Measurements from ENCODE around the gene BAAT. TPM values are rescaled to one million over a fixed set of nuclear protein-coding genes. Genes with fewer than 3 reads are reported as not detected.
"Not testable (repeated sequence)": the region's sequence is repeated elsewhere in the genome, so short reads cannot be mapped to it uniquely, and the experiment has no call there.

BAAT gene
- polyA plus RNA-seq (2012; ENCODE audit: low read depth, missing spikeins) = 0.05 TPM

DNA sequence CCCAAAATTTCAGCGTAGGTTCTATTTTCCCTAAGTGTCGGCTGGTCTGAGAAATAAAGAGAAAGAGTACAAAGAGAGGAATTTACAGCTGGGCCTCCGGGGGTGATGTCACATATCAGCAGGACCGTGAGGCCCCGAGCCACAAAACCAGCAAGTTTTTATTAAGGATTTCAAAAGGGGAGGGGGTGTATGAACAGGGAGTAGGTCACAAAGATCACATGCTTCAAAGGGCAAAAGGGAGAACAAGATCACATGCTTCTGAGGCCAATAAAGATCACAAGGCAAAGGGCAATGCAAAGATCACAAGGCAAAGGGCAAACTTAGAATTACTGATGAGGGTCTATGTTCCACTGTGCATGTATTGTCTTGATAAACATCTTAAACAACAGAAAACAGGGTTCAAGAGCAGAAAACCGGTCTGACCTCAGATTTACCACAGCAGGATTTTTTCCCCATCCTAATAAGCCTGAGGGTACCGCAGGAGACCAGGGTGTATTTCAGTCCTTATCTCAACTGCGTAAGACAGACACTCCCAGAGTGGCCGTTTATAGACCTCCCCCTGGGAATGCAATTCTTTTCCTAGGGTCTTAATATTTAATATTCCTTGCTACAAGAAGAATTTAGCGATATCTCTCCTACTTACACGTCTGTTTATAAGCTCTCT, at the start of gene BAAT:
Gene BAAT, minus strand, starts transcription at position 134 of the 664 bp plus-strand sequence. CDS start 13,602 bp downstream, outside the sequence.
- FAIRE-seq; DNase-seq (ENCODE audit: insufficient read length, low spot score): not testable (repeated sequence)

DNA sequence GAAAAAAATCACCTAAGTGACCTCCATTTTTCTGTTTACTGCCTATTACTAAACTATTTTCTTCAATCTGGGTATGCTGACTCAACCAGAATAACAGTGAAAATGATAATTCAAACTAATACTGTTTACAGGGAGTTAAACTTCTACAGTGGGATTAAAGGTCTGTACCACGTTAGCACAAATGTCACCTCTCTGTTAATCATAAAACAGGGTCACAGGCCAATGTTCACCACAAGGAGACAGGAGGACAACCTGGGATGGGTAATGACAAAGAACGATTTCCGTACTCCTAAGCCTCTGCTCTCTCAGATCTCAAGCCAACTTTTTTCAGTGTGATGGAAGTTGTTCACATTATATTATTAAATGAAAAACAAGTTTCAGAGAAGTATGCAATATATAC, 48.4 kb upstream of the BAAT start:
- DNase-seq (ENCODE audit: insufficient read length, low spot score) = no peak
- TF ChIP-seq TAF1 (IDR thresholded peaks at IDR 0.05; ENCODE audit: low read depth, low read length) (no peak), POLR2A (IDR thresholded peaks at IDR 0.05; ENCODE audit: low read depth, low read length) (no peak), PAX5 (IDR thresholded peaks at IDR 0.05; ENCODE audit: insufficient read depth, low read length, severe bottlenecking) (no peak), POU2F2 (IDR thresholded peaks at IDR 0.05; ENCODE audit: low read depth, low read length) (no peak), POLR2AphosphoS5 (IDR thresholded peaks at IDR 0.05; ENCODE audit: low read depth, low read length) (no peak), SPI1 (IDR thresholded peaks at IDR 0.05; ENCODE audit: low read depth, low read length) (no peak)
- no peak for FAIRE-seq

DNA sequence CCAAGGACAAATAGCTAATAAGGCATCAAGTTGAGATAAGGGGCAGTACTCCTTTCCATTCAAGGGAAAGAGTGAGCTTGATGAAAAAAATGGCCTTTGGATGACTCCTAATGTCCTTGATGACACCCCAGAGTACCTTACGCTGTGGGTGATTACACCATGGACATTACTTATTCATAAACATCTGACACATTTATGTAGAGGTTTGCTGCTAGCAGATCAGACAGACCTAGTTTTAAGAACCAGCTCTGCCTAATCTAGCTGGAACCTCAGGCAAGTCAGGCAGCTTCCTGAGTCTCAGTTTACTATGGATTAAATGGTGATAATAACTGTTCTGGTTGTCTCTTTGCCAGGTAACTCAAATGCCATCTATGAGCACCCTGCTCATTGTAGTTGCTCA, 47.9 kb upstream of the BAAT start:
- DNase-seq (ENCODE audit: insufficient read length, low spot score) (no peak), FAIRE-seq (no peak)
- TF ChIP-seq PAX5 (IDR thresholded peaks at IDR 0.05; ENCODE audit: insufficient read depth, low read length, severe bottlenecking) = no peak
- no peak for TF ChIP-seq POU2F2 (IDR thresholded peaks at IDR 0.05; ENCODE audit: low read depth, low read length)
- TF ChIP-seq POLR2AphosphoS5 (IDR thresholded peaks at IDR 0.05; ENCODE audit: low read depth, low read length) = no peak
- TF ChIP-seq SPI1 (IDR thresholded peaks at IDR 0.05; ENCODE audit: low read depth, low read length) = no peak
- TF ChIP-seq TAF1 (IDR thresholded peaks at IDR 0.05; ENCODE audit: low read depth, low read length) = no peak
- TF ChIP-seq POLR2A (IDR thresholded peaks at IDR 0.05; ENCODE audit: low read depth, low read length) = no peak

DNA sequence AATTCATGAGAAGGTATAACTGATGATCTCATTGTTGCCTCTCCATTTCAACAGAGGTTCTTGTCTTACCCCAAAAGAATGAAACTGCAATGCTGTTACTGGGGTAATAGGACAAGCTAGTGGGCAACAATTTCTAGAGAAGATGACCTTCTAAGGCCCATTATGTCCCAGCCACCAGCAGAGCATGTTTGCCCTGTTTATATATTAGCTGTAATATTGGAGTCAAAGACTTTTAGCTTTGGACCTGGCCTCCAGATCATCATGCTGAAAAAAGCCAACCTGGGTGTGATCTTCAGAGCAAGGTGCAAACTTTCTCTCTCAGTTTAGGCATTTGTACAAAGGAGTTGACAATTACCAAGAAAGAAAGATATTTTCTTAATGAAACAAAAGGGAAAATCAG, 47.4 kb upstream of the BAAT start:
- DNase-seq (ENCODE audit: insufficient read length, low spot score) (no peak), FAIRE-seq (no peak)
- TF ChIP-seq POLR2A (IDR thresholded peaks at IDR 0.05; ENCODE audit: low read depth, low read length) = no peak
- no peak for TF ChIP-seq TAF1 (IDR thresholded peaks at IDR 0.05; ENCODE audit: low read depth, low read length)
- no peak for TF ChIP-seq PAX5 (IDR thresholded peaks at IDR 0.05; ENCODE audit: insufficient read depth, low read length, severe bottlenecking)
- TF ChIP-seq POU2F2 (IDR thresholded peaks at IDR 0.05; ENCODE audit: low read depth, low read length) = no peak
- no peak for TF ChIP-seq SPI1 (IDR thresholded peaks at IDR 0.05; ENCODE audit: low read depth, low read length)
- no peak for TF ChIP-seq POLR2AphosphoS5 (IDR thresholded peaks at IDR 0.05; ENCODE audit: low read depth, low read length)

DNA sequence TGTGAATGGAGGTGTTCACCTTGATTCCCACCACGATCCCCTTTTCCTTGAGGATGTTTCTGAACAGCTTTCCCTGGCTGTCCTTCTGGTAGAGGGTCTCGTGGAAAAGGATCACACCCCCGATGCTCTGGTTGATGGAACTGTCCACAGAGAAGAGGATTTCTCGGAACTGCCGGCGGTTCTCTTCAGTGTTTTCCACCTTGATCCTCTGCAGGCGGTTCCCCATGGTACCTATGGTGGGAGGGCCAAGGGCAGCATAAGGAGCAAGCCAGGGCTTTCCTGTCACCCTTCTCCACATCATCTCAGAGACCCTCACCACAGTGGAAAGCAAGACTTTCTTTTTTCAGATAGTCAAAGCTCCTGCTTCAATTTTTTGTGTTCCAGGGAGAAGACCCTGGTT, 44.9 kb upstream of the BAAT start:
- TF ChIP-seq SPI1 (IDR thresholded peaks at IDR 0.05; ENCODE audit: low read depth, low read length) = no peak
- TF ChIP-seq TAF1 (IDR thresholded peaks at IDR 0.05; ENCODE audit: low read depth, low read length) = no peak
- TF ChIP-seq POLR2AphosphoS5 (IDR thresholded peaks at IDR 0.05; ENCODE audit: low read depth, low read length) = no peak
- TF ChIP-seq POU2F2 (IDR thresholded peaks at IDR 0.05; ENCODE audit: low read depth, low read length) = no peak
- TF ChIP-seq POLR2A (IDR thresholded peaks at IDR 0.05; ENCODE audit: low read depth, low read length) = no peak
- TF ChIP-seq PAX5 (IDR thresholded peaks at IDR 0.05; ENCODE audit: insufficient read depth, low read length, severe bottlenecking) = no peak
- DNase-seq (ENCODE audit: insufficient read length, low spot score) (no peak), FAIRE-seq (no peak)

DNA sequence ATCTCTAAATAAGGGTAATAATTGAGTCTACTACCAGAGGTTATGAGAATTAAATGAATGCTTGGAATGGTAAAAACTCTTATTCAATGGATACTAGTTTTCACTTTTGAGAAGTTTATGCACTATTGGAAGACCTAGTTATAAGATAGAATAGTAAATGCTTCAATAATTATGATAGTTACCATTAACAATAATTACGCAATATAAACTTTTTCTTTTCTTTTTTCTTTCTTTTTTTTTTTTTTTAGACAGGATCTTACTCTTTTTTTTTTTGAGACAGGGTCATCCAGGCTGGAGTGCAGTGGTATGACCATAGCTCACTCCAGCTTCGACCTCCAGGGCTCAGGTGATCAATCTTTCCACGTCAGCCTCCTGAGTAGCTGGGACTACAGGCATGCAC, 44.1 kb upstream of the BAAT start:
- DNase-seq (ENCODE audit: insufficient read length, low spot score) = no peak
- TF ChIP-seq POLR2A (IDR thresholded peaks at IDR 0.05; ENCODE audit: low read depth, low read length) (no peak), PAX5 (IDR thresholded peaks at IDR 0.05; ENCODE audit: insufficient read depth, low read length, severe bottlenecking) (no peak), POLR2AphosphoS5 (IDR thresholded peaks at IDR 0.05; ENCODE audit: low read depth, low read length) (no peak), TAF1 (IDR thresholded peaks at IDR 0.05; ENCODE audit: low read depth, low read length) (no peak), POU2F2 (IDR thresholded peaks at IDR 0.05; ENCODE audit: low read depth, low read length) (no peak), SPI1 (IDR thresholded peaks at IDR 0.05; ENCODE audit: low read depth, low read length) (no peak)
- no peak for FAIRE-seq

DNA sequence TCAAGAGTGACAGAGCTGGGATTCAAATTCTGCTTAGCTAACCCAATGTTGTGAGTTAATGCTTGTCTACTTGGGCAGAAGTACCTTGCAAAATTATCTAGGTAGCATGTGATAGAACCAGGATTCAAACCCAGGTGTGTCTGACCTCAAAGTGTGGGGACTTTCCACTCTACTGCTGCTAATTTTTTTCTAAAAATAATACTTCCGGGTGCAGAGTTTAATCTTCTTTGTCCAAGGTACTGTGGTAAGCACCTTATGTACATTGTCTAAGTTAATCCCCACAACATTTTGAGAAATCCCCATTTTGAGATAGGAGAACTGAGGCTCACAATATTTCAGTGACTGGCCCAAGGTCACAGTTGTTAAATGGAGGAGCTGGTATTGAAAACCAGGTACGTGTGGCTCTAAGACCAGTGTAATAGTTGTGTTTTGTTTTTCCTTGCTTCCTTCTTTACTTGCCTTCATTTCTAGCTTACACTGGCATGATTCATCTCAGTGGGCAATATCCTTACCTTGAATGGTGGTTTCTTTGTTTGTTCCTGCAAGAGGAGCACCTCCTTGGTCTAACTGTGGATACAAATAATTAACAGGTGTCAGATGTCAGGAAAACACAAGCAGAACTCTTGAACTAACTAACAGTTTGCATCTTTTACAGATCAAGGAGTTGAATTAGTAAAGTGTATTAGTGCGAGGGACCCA, 43.3 kb upstream of the BAAT start:
- DNase-seq (ENCODE audit: insufficient read length, low spot score) (no peak), FAIRE-seq (no peak)
- TF ChIP-seq POLR2A (IDR thresholded peaks at IDR 0.05; ENCODE audit: low read depth, low read length) (no peak), POU2F2 (IDR thresholded peaks at IDR 0.05; ENCODE audit: low read depth, low read length) (no peak), PAX5 (IDR thresholded peaks at IDR 0.05; ENCODE audit: insufficient read depth, low read length, severe bottlenecking) (no peak), SPI1 (IDR thresholded peaks at IDR 0.05; ENCODE audit: low read depth, low read length) (no peak), TAF1 (IDR thresholded peaks at IDR 0.05; ENCODE audit: low read depth, low read length) (no peak), POLR2AphosphoS5 (IDR thresholded peaks at IDR 0.05; ENCODE audit: low read depth, low read length) (no peak)

DNA sequence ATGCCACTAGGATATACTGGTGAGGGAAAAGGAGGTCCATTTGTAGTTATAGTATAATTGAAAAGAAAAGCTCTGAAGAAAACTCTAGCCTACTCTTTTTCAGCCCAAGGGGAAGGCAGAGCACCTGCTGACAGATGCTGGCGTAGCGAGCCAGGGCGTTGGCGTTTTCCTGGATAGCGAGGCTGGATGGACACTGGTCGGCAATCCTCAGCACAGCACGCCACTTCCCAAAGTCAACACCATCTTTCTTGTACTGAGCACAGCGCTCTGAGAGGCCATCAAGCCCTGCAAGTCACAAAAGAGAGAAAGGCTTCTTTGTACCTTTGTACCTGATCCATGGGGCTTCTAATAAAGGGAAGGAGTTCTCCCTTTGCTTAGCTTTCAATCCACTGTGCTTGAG, 42.6 kb upstream of the BAAT start:
- TF ChIP-seq POLR2A (IDR thresholded peaks at IDR 0.05; ENCODE audit: low read depth, low read length) (no peak), TAF1 (IDR thresholded peaks at IDR 0.05; ENCODE audit: low read depth, low read length) (no peak), SPI1 (IDR thresholded peaks at IDR 0.05; ENCODE audit: low read depth, low read length) (no peak), POU2F2 (IDR thresholded peaks at IDR 0.05; ENCODE audit: low read depth, low read length) (no peak), PAX5 (IDR thresholded peaks at IDR 0.05; ENCODE audit: insufficient read depth, low read length, severe bottlenecking) (no peak), POLR2AphosphoS5 (IDR thresholded peaks at IDR 0.05; ENCODE audit: low read depth, low read length) (no peak)
- DNase-seq (ENCODE audit: insufficient read length, low spot score) = no peak
- FAIRE-seq = no peak

DNA sequence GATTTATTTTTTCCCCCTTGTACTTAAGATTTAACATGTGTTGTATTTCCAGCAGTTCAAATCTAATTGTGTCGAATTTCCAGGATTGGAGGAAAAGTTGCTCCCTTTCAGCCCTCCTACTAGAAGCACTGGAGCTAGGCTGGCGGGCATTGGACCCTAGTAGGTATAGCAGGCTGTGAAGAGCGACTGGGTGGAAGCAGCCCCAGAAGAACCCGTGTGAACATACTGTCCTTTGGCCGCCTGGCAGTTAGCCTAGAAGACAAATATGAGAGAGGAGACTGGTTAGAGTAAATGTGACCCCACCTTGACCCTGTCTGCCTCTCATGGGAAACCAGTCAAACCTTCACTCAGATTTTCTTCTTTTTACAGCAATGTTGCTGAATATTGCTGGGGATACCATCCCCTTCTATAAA, 36.9 kb upstream of the BAAT start:
- no peak for DNase-seq (ENCODE audit: insufficient read length, low spot score)
- TF ChIP-seq SPI1 (IDR thresholded peaks at IDR 0.05; ENCODE audit: low read depth, low read length) = no peak
- no peak for TF ChIP-seq TAF1 (IDR thresholded peaks at IDR 0.05; ENCODE audit: low read depth, low read length)
- TF ChIP-seq POLR2AphosphoS5 (IDR thresholded peaks at IDR 0.05; ENCODE audit: low read depth, low read length) = no peak
- TF ChIP-seq POU2F2 (IDR thresholded peaks at IDR 0.05; ENCODE audit: low read depth, low read length) = no peak
- TF ChIP-seq PAX5 (IDR thresholded peaks at IDR 0.05; ENCODE audit: insufficient read depth, low read length, severe bottlenecking) = no peak
- TF ChIP-seq POLR2A (IDR thresholded peaks at IDR 0.05; ENCODE audit: low read depth, low read length) = no peak
- no peak for FAIRE-seq
